Central memory CD4-positive, alpha-beta T cell (primary cell): Measurements from ENCODE around the gene KIRREL1.

Source experiments
- DNase-seq: peaks from one replicate; pipeline ENCODE4 v3.0.0; 2022

The KIRREL1 gene

DNA sequence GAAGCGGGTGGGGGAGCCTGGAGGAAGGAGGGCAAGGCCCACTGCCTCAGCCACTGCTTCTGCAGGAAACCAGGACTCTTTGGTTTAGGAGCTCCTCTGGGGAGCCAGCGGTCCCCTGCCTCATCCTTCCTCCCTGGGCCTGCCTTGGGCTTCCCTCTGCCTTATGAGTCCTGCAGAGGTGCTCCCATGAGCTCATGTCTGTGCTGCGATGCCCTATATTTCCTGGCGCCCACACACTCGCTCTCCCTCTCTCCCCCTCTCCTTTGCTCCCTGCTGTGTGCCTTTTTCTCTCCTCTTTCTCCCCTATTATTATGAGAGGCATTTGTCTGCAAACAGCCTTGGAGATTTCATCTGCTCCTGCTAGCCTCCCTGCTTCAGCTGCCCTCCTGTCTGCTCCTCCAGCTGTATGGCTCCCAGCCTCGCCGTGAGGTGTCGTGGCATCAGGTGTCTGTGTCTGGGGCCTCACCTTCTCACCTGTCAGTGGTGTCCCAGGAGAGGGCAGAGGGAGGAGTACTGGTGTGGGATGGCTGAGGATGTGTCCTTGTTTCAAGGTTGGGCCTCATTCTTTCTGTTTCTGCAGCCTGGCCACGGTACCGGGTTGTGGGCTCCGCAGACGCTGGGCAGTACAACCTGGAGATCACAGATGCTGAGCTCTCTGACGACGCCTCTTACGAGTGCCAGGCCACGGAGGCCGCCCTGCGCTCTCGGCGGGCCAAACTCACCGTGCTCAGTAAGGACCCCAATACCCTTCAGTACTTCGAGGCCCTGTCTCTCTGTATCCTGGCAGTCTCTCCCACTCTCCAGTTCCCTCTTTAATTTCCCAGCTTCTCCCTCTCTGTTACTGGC, 84.2 kb downstream of the KIRREL1 start:
- no peak for DNase-seq

DNA sequence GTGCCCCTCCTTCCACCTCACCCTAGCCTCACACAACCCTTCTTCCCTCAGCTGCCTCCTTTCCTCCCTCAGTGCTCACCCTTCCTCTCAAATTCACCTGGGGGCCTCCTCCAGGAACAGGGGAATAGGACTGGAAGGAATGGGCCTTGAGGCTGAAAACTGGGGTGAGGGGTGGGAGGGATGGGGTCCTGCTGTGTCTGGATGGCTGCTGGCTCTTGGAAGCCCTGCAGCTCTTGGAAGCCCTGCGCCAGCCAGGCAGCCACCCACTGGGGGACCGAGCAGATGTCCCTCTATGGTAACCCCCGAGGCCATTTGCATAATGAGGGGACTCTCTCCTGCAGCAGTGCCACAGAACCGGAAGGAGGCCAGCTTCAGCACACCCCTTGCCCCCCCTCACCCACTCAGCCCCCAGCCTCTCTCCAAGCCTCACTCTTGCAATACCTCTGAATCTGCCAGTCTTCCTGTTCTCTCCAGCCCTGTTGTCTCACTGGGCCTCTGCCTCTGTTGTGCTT, 85.2 kb downstream of the KIRREL1 start:
- no peak for DNase-seq

DNA sequence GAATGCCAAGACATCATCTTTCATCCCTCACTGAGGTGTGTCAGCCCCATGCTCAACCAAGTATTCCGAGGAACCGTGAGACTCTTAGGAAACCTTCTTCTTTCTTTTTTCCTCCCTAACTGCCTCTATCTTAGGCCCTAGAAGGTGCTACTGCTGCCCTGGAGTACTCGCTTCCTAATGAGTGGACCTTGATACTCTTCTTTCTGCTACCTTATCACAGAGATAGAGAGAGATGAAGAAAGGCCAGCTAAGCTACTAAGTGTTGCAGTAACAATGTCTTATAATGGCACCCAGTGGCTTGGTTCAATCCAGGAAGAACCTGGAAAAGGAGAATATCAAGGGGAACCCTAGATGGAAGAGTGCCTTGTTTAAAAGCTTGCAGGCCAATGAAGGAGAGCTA, 86.6 kb downstream of the KIRREL1 start:
- no peak for DNase-seq

DNA sequence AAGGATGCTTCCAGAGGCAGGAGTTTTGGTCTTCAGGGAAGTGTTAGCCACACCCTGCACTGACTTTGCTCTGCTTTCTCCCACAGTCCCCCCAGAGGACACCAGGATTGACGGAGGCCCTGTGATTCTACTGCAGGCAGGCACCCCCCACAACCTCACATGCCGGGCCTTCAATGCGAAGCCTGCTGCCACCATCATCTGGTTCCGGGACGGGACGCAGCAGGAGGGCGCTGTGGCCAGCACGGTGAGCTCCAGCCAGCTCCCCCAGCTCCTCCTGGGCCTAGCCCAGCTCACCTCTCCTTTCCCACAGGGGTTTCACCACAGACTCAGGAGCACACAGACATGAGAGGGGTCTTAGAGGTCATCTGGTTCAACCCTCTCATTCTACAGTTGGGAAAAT, 90.9 kb downstream of the KIRREL1 start:
- no peak for DNase-seq

DNA sequence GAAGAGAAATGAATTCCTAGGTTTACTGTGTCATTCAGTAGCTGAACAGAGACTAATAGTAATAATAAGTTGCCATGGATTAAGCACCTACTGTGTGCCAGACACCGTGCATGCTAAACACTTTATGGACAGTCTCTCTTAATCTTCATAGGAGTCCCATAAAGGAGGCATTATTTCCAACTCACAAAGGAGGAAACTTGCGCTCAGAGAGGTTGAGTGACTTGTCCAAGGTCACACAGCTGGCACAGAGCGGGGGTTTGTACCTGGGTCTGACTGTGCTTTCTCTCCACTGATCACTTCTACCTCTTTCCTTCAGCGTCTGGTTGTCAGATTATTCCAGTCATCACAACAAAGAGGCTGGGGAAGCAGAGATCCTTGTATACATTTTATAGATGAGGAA, 91.3 kb downstream of the KIRREL1 start:
- no peak for DNase-seq

DNA sequence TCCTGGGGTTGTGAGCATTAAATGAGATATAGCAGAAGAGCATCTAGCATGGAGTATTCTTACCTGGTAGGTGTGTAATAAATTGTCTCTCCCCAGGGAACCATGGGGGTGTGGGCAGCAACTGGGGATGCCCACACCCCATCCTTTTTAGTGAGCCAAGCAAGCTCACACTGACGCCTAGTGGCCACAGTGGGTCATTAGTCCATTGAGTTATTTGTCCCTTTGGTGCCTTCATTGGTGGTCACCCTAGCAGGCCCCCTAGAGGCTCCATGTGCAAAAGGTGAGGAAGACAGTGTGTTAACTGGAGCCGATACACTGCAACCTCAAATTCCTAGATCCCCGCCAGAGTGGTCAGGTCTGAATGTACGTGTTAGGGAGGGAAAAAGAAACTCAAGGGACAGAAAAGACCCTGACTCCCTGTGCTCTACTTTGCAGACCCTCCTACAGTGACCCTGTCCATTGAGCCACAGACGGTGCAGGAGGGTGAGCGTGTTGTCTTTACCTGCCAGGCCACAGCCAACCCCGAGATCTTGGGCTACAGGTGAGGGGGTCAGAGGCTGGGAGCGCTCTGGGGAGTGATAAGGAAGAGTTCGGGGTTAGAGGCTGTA, 94.0 kb downstream of the KIRREL1 start:
- DNase-seq = no peak

DNA sequence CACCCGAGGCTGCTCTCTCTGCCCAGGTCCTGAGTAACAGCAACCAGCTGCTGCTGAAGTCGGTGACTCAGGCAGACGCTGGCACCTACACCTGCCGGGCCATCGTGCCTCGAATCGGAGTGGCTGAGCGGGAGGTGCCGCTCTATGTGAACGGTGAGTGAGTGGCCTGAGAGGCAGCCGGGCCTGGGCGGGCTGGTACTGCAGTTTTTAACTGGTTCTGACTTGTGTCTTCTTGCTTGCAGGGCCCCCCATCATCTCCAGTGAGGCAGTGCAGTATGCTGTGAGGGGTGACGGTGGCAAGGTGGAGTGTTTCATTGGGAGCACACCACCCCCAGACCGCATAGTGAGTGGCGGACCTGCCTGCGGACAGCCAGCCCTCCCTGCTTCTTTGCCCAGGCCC, 96.0 kb downstream of the KIRREL1 start:
- no peak for DNase-seq

DNA sequence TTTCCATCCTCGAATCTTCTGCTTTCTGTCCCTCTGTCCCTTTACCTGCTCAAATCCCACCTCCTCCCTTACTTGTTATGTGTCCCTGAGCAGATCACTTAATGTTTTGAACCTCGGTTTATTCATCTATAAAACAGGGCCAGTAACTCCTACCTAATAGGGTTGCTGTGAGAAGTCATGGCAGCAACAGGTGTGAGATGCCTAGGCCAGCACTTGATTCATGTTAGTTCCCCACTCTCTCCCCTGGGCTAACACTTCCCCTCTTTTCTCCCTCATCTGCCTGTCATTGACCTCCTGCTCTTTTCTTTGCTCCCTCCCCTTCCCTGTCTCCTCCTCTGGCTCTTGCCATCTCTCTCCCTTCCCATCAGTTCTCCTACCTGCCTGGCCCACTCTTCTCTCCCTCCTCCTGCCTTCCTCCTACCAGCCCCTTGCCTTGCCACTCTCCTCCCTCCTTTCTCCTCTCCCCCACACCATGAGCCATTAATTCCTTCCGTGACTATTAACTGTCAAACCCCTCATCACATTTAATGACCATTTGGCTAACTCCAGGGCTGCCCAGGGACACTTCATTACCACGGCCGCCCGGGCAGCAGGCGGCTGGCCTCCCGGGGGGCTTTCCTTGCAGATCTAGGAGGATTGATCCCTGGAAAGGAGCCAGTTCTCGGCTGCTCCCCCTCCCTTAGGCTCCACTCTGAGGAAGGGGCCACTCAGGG, 96.6 kb downstream of the KIRREL1 start:
- DNase-seq = no peak

DNA sequence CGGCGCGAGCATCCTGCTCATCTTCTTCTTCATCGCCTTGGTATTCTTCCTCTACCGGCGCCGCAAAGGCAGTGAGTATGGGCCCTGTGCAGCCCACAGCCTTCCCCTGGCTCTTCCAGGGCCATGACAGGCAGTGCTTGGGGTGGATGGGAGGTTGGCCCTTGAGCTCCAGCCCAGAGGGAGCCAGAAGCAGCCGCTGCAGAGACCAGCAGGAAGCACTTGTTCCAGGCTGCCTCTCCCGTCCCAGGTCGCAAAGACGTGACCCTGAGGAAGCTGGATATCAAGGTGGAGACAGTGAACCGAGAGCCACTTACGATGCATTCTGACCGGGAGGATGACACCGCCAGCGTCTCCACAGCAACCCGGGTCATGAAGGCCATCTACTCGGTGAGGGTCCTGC, 99.9 kb downstream of the KIRREL1 start:
- no peak for DNase-seq

DNA sequence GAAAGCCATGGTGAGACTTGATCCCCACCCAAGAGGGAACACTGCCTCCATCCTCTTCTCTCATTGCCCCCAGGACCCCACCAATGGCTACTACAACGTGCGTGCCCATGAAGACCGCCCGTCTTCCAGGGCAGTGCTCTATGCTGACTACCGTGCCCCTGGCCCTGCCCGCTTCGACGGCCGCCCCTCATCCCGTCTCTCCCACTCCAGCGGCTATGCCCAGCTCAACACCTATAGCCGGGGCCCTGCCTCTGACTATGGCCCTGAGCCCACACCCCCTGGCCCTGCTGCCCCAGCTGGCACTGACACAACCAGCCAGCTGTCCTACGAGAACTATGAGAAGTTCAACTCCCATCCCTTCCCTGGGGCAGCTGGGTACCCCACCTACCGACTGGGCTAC, 101.1 kb downstream of the KIRREL1 start:
- no peak for DNase-seq

DNA sequence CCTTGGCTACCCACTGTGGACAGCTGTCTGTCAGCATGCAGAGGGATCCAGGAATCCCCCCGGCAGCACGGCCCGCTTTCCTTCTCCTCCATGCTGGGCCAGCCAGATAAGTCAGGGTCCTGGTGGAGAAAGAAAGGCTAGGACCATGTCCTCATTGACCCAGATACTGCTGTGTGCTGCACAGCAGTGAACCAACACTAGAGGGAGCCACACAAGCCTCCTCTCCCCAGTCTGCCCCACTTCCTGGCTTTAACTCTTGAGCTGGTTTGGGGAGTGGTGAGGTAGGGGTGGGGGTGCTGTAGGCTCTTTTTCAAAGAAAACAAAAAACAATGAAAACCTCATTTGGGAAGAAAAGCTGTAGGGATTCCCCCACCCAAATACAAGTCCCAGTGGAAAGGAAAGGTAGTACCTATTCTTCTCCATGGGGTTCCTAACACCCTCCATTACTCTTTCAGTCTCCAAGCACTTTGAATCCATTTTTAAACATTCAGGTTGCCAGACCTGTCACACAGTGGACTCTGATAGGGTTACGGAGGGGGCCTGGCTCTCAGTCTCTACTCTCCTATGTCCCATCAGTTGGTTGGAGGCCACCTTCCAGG, 102.4 kb downstream of the KIRREL1 start:
- no peak for DNase-seq

DNA sequence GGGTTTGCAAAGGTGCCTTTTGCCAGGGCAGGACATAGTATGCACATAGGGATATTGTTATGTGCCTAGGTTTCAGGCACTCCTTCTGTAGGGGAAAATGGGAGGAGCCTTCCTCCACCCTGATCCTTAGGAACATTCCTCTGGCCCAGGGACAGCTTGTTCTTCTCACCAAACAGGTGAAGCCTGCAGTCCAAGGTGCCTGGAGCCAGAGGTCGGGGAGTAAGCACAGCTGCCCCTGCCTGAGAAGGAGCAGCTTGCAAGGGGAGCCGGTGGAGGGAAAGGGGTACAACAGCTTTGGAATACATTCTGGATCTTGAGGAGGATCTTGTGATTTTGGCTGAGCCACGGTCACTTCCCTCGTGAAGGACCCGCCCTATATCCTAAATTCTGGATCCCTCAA, 104.8 kb downstream of the KIRREL1 start:
- no peak for DNase-seq

DNA sequence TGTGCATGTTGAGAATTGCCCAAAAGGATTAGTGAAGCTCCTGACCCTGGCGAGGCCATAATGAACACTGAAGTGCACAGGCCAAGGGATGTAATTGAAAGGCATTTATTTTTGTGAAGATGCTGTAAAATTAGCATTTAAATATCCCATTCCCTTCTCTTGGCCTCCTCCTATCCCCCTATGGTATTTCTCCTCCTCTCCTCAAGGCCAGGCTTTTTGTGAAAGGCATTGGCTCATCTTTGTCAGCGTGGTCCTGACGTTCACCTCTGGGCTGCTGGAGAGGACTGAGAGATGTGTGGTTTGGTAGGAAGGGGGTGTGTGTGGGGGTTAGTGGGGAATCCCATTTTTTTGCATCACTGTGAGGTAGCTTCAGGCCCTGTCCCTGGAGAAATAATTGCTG, 105.7 kb downstream of the KIRREL1 start:
- no peak for DNase-seq

DNA sequence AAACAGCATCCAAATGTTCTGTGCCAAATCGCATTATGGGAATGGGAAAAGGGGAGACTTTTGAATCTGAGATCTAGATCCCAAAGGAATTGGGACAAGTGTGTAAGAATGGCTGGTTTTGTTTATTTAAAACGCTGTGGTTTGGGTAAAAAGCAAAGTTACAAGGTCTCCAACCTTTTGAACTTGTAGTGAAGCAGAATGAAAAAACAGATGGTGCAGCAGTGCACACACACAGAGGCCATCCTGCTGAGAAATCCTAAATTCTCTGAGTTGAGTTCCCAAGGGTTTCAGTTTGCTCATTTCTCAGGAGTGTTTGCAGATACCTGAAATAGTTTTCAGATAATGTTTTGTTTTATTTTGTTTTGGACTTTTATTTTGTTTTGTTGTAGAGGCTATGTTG, 107.1 kb downstream of the KIRREL1 start:
- no peak for DNase-seq

DNA sequence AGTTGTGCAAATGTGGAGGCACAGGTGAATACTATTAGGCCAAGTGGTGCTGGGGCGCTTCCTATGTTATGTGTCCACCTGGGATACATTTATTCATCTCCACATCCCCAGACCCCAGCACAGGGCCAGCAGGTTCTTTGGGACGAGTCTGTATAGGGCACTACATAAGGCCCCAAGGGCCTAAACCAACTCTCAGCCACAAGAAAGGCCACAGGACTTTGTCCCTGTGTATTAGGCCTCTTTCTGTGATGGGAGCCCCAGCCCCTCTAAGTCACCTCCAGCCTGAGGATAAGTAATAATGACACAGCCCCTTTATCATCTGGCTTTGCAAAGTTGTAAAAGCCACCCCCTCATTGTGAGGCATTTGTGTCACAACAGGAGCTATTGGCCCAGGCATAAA, 108.0 kb downstream of the KIRREL1 start:
- no peak for DNase-seq

DNA sequence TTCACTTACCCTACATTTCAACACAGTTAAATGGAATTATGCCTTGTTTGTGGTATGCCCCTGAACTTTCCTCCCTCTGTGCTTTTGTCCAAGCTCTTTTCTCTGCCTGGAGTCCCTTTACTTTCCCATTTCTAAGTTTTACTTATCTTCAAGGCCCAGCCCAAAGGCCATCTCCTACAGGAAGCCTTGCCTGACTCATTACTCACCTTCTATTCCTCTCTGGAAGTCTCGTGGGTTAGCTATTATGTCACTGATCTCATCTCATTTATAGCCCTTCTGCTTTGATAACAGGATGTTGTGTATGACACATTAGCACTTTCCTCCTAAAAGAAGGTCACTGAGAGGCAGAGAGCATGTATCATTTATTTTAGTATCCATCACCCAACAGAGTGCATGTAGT, 108.5 kb downstream of the KIRREL1 start:
- no peak for DNase-seq

DNA sequence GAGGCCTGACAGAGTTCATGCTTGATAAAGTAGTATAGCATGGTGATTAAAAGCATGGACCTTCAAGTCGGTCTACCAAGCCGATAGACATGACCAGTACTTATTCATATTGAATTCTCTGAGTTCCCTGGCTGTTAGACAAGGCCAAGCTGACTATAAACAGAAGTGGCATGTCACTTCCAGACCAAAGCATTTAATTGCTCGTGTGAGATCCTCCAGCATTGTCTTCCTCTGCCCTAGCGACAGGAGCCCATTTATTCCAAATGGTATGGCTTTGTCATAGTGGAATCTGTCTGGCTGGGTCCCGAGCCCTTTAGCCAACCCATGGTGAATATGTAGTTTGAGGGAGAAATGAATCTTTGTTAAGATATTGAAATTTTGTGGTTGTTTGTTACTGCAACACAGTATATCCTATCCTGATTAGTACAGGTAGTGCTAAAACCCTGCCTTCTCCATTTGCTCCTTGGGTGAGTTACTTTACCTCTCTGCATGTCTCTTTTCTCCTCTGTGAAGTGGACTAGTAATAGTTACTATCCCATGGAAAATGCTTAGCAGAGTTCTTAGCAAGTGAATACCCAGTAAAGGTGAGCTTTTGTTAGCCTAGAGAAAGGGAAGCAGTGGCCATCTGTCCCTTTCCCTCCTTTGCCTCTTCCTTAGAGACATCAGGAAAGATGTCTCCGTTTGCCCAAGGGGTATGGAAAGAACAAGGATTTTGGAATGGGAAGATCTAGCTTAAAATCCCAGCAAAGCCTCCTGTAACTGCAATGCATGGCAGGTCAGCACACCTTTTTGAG, 109.6 kb downstream of the KIRREL1 start:
- DNase-seq = no peak

DNA sequence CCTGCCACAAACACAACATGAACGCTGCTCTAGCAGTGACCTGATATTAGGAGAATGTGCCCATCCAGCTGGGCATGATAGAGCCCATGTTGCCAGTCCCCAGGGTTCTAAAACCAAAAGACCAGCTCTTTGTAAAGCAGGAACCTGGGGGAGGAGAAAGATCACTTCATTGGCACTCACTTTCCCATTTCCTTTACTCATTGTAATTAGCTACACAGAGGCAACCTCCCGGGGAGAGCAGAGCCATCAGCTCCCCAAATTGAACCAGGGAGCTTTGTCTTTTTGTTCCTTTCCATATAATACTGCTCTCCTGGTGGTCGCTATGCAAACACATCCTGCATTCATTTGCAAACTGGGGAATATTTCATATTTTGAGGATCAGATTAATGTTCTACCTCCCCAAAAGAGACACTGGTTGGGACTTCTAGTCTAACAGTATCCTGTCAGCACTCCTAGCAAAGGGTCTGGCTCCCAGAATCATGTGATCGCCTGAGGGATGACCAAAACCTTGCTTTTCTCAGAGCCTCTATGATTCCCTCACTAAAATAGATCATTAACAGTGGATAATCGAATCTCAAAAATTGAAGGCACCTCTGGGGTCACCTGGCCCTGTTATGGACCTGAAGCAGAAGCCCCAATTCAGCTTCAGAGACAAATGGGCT, 110.5 kb downstream of the KIRREL1 start:
- no peak for DNase-seq

DNA sequence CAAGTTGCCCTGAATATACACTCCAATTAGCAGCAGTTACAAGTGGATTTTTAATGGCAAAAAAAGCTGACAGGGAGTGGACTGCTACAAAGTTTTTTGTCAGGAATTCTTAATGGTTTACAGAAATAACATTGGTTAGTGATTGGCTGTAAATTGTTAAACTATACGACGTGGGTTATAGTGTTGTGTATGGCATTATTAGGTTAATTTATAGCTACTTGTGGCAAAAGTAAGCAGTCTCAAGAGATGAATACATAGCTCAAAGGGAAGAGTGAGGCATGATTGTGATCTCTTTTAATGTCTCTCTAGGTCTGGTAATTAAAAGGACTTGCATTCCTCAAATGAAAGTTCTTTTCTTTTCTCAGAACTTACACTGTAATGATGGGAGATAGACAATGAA, 111.4 kb downstream of the KIRREL1 start:
- no peak for DNase-seq

DNA sequence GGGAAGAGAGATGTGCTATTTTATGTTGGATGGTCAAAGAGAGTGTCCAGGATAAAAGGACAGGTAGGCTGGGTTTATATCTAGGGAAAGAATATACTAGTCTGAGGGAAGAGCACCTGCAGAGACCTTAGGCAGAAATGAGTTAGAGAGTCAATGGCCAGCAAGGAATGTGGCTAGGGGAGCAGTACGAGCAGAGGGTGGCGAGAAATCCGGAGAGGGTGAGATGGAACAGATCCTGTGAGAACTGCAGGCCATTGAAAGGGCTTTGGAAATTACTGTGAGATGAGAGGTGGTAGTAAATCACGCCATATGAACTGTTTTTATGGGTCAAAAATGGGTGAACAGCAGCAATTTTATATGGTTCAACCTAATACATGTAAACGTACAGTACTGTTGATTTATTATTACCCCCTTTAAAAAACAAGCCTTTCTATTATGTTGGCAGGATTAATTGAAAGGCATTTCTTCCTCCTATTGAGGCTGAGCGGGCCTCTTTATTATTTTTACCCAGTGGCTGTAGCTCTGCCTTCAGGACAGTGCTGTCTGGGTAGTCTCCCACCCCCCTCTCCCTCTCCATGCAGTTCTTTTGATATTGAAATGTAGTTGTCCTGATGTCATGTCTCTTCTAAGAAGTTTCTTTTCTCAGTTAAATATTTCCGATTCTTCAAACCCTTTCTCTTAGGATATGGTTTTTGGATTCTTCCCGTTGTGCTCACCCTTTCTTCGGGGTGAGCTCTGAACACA, 112.1 kb downstream of the KIRREL1 start:
- no peak for DNase-seq

DNA sequence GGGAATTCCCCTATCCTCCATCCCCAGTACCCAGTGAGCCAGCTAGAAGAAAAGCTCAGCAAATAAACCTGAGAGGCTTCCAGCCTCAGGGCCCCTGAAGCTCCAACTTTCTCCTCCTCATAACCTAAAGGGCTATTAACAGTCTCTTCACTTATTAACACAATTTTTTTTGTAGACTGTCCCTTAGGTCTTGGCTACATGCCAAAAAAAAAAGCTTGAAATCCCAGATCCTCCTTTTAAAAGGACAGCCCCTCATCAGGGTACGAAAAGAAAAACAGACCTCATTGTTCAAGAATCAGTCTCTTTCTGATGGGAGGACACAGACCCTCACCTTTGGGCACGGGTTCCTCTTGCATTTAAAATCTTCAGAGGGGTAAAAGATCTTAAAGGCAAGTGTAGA, 114.5 kb downstream of the KIRREL1 start:
- DNase-seq = no peak
